ENCODE data around the gene LLPH.

LLPH gene

DNA sequence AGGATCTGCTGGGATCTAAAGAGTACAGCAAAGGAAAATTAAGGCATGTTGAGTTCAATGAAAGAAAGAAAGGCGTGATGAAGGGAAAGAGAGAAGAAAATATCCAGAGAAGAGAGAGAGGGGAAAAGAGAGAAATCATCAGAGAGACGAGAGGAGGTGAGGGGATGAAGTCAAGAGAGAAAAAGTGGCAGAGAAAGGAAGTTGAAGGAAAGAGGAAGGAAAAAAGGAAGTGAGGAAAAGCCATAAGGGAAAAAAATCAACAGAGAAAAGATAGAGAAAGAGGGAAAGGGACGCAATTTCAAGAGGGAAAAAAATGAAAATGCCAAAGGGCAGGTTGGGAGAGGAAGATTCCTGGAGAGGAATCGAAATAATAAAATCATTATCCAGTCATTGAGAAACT, 40.4 kb downstream of the LLPH start:
- TF ChIP-seq CTCF (IDR thresholded peaks at IDR 0.05; ENCODE audit: extremely low read depth, missing control alignments) = no peak
- DNase-seq (ENCODE audit: low spot score) = no peak

DNA sequence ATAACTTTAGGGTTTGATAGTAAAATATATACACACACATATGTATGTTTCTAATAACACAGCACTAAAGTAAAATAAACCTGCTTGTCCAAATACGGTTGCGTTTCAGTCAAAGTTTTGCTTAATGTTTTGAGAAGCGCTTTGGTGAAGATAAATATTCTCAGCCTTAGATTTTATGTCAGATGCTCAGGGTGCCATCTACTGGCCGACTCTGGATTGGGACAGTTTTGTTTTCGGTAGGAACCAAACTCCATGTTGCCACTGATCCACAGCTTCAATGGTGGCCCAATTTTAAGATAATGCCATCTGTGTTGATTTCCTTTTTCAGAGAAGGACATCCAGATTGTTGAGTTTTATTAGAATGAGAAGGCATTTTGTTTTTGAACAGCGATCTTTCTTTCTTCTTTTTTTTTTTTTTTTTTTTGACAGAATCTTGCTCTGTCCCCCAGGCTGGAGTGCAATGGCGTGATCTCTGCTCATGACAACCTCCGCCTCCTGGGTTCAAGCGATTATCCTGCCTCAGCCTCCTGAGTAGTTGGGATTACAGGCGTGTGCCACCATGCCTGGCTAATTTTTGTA, 43.1 kb downstream of the LLPH start:
- peak; percentile 53 for DNase-seq (ENCODE audit: low spot score)
- TF ChIP-seq CTCF (IDR thresholded peaks at IDR 0.05; ENCODE audit: extremely low read depth, missing control alignments) = peak; percentile 48

DNA sequence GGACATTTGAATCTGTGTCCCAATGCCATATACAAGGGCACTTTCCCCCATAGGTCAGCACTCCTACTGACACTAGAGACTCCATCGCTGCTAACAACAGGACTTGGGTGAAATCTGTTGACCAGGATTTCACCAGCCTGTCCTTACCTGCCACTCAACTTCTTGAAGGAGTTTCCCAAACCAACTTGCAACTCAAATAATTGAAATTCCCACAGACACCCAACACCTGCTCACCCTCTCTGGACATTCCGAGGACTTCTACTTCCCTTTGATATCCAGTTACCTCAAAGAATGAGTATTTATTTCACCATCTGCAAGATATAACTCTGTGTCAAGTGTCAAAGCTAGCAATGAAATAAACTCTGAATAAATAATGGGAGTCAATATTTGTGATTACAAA, 44.6 kb downstream of the LLPH start:
- TF ChIP-seq CTCF (IDR thresholded peaks at IDR 0.05; ENCODE audit: extremely low read depth, missing control alignments) = no peak
- DNase-seq (ENCODE audit: low spot score) = no peak

GRCh38 chr12:66085213-66085612, 45.3 kb downstream of the LLPH start:
- no peak for DNase-seq (ENCODE audit: low spot score)
- no peak for TF ChIP-seq CTCF (IDR thresholded peaks at IDR 0.05; ENCODE audit: extremely low read depth, missing control alignments)

GRCh38 chr12:66083766-66084165, 46.8 kb downstream of the LLPH start:
- TF ChIP-seq CTCF (IDR thresholded peaks at IDR 0.05; ENCODE audit: extremely low read depth, missing control alignments) = no peak
- no peak for DNase-seq (ENCODE audit: low spot score)

GRCh38 chr12:66082744-66083143, 47.8 kb downstream of the LLPH start:
- TF ChIP-seq CTCF (IDR thresholded peaks at IDR 0.05; ENCODE audit: extremely low read depth, missing control alignments) = no peak
- DNase-seq (ENCODE audit: low spot score) = no peak

DNA sequence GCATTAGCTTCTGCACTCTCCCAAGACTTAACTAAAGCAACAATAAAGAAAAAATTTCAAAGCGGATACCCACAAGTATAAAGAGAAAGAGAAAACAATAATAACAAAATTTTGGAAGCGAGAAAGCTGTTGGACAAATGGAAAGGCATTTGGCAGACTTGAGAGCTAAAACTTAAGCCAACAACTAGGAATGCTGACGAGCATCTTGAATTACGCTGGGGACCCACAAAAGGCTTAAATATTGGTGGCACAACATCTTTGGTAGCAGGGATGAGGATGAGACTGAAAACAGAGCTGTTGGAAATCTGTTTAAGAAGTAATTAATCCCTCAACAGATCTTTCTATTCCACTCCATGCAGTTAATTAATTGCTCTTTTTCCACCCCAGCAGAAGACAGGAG, 49.8 kb downstream of the LLPH start:
- no peak for TF ChIP-seq CTCF (IDR thresholded peaks at IDR 0.05; ENCODE audit: extremely low read depth, missing control alignments)
- no peak for DNase-seq (ENCODE audit: low spot score)
